ENCODE measurements around the gene DNM3.

- no peak for TF ChIP-seq EZH2 (IDR thresholded peaks at IDR 0.05; ENCODE audit: borderline replicate concordance, insufficient read depth, low read depth, low read length, poor library complexity, severe bottlenecking)
- TF ChIP-seq CTCF (IDR thresholded peaks at IDR 0.05) = no peak
These were observed 429.3 kb downstream of the DNM3 start for GRCh38 chr1:172270605-172271004.
